Measurements from ENCODE around the gene CNTNAP2. TPM values are rescaled to one million over a fixed set of nuclear protein-coding genes. Genes with fewer than 3 reads are reported as not detected.

CNTNAP2 gene
- total RNA-seq, 1 donor from 2014 or later, result 0.59 TPM

DNA sequence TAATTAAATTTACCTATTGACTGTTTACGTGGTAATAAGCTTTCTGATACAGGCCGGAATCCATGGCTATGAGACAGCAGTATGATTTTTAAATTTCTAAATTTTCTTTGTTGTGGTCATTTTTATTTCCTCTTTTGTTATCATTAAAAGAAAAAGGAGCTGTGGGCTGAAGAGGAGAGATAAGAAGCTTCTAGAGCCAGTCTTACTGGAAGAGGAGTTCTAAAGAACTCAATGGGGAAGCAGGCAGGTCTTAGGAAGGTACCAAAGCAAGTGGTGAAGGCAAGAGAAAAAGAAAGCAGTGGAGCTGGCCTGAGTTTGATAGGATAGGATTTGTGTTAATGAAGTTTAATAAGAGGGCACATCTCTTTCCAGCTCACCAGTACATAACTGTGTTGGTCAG is 1187.8 kb downstream of the CNTNAP2 start:
- Histone ChIP-seq H3K4me3 (no peak overlapping the region), H3K27ac (no peak overlapping the region), H3K36me3 (no peaks in the 10 kb centered on the region), H3K9me3 (no peaks in the 10 kb centered on the region), H3K27me3 (ENCODE audit: low read depth) (no peaks in the 10 kb centered on the region), H3K4me1 (no peaks in the 10 kb centered on the region)
- TF ChIP-seq, protein P1, sequence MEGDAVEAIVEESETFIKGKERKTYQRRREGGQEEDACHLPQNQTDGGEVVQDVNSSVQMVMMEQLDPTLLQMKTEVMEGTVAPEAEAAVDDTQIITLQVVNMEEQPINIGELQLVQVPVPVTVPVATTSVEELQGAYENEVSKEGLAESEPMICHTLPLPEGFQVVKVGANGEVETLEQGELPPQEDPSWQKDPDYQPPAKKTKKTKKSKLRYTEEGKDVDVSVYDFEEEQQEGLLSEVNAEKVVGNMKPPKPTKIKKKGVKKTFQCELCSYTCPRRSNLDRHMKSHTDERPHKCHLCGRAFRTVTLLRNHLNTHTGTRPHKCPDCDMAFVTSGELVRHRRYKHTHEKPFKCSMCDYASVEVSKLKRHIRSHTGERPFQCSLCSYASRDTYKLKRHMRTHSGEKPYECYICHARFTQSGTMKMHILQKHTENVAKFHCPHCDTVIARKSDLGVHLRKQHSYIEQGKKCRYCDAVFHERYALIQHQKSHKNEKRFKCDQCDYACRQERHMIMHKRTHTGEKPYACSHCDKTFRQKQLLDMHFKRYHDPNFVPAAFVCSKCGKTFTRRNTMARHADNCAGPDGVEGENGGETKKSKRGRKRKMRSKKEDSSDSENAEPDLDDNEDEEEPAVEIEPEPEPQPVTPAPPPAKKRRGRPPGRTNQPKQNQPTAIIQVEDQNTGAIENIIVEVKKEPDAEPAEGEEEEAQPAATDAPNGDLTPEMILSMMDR (IDR thresholded peaks at IDR 0.05), result no peak
- no peak for ATAC-seq
- intact Hi-C loops (cut with DNase I), result no loop called here
- DNase-seq, result no peak

DNA sequence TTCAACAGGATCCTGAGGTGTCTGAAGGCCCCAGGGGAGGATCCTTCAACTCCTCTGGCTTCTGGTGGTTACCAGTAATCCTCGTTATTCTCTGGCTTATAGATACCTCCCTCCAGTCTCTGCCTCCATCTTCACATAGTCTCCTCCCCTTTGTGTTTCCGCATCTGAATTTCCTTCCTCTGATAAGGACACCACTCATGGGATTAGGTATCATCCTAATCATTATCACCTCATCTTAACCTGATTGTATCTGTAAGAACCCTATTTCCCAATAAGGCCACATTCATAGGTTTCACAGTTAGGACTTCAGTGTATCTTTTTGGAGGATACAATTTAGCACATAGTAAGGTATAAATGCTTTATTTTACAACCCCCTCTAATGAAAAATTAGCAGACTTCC is 1189.2 kb downstream of the CNTNAP2 start:
- TF ChIP-seq, protein P1 (IDR thresholded peaks at IDR 0.05), result no peak
- intact Hi-C loops (cut with DNase I), result no loop called here
- Histone ChIP-seq H3K36me3 (no peaks in the 10 kb centered on the region), H3K9me3 (no peaks in the 10 kb centered on the region), H3K27ac (no peak overlapping the region), H3K27me3 (ENCODE audit: low read depth) (no peaks in the 10 kb centered on the region), H3K4me3 (no peak overlapping the region), H3K4me1 (no peaks in the 10 kb centered on the region)
- no peak for ATAC-seq
- no peak for DNase-seq

DNA sequence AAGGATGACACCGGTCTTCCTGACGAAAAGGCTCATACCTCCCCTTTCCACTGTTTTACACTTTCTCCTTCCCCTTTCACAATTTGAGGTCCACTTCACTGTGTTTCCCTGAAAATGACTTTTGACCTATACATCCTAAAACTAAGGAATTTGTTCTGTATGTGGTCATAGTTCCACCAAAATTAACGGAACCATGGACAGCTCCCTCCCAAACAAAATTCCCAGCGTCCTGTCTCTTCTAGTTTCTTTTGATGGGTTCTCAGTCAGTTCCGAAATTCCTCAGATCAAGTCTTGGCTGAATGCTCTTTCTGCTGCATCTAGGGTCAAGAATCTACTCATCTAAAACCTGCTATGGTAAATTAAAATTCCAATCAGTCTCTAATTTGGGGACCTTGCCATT is 1191.9 kb downstream of the CNTNAP2 start:
- H3K9me3 ChIP-seq, result no peaks in the 10 kb centered on the region
- no peaks in the 10 kb centered on the region for H3K36me3 ChIP-seq
- DNase-seq, result no peak
- H3K4me3 ChIP-seq, result no peak overlapping the region
- intact Hi-C loops (cut with DNase I), result no loop called here
- no peaks in the 10 kb centered on the region for H3K27me3 ChIP-seq (ENCODE audit: low read depth)
- H3K27ac ChIP-seq, result no peak overlapping the region
- ATAC-seq, result no peak
- H3K4me1 ChIP-seq, result no peaks in the 10 kb centered on the region
- TF ChIP-seq, protein P1 (IDR thresholded peaks at IDR 0.05), result no peak

DNA sequence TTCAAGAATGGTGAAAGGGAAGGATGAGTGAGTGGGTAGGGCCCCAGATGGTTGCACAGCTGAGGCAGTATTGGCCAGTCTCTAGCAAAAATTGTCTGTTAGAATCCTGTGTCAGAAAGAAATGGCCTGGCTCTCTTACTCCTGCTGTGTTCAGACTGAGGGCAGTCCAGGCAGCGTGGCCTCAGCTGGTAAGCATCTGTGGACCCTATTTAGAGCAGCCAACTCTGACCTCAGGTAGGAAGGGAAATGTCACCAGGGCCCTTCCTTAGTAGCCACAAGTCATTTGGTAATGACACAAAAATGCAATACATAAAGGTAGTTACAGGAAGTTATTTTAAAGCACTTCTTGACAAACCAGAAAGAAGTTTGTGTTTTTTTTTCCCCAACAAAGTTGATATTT is 1194.7 kb downstream of the CNTNAP2 start:
- Histone ChIP-seq H3K27me3 (ENCODE audit: low read depth) (no peaks in the 10 kb centered on the region), H3K9me3 (no peaks in the 10 kb centered on the region), H3K4me3 (no peak overlapping the region), H3K36me3 (no peaks in the 10 kb centered on the region), H3K4me1 (no peaks in the 10 kb centered on the region), H3K27ac (no peak overlapping the region)
- ATAC-seq, result no peak
- TF ChIP-seq, protein P1 (IDR thresholded peaks at IDR 0.05), result no peak
- intact Hi-C loops (cut with DNase I), result no loop called here
- DNase-seq, result no peak

DNA sequence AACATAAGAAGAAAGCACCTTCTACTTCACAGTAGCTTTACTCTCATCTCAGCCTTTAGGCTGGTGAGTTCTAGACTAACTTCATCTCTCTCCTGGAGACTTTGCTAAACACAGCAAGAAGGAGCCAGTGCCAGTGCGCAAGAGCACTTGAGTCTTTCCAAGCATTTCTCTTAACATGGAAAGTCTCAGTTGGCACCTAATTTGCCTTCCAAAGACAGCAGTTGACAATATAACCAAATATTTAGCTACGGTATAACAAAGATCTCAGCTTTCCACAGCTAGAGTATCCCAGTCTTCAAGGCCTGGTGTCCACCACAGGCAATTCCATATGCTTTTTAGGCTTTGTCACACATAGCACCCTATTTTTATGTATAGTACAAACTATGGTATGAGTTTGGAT is 1204.9 kb downstream of the CNTNAP2 start:
- Histone ChIP-seq H3K4me1 (no peaks in the 10 kb centered on the region), H3K36me3 (no peaks in the 10 kb centered on the region), H3K4me3 (no peak overlapping the region), H3K27ac (no peak overlapping the region), H3K27me3 (ENCODE audit: low read depth) (no peaks in the 10 kb centered on the region), H3K9me3 (no peaks in the 10 kb centered on the region)
- ATAC-seq (no peak), DNase-seq (no peak)
- intact Hi-C loops (cut with DNase I), result no loop called here
- TF ChIP-seq, protein P1 (IDR thresholded peaks at IDR 0.05), result no peak

DNA sequence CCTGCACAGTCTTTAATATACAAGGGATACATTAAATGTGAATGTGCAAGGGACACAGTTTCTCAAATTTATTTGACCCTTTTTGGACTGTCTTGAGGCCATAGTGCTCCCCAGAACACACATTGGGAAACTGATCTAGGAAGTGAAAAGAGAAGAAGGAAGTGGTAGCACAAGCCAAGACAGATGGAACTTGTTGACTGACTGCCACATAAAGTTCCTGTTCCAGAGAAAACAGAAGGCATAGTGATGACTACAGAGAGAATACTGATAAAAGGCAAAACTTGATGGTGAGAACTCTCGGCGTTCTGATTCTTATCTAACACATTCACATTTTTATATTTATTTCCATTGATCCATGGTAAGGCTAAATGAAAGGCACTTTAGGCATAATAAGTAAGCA is 1216.4 kb downstream of the CNTNAP2 start:
- Histone ChIP-seq H3K27ac (no peak overlapping the region), H3K27me3 (ENCODE audit: low read depth) (no peaks in the 10 kb centered on the region), H3K4me3 (no peak overlapping the region), H3K36me3 (no peaks in the 10 kb centered on the region), H3K4me1 (no peaks in the 10 kb centered on the region), H3K9me3 (peaks cover 3% of the 10 kb centered on the region)
- TF ChIP-seq, protein P1 (IDR thresholded peaks at IDR 0.05), result no peak
- DNase-seq (no peak), ATAC-seq (no peak)
- intact Hi-C loops (cut with DNase I), result no loop called here

Data from lower lobe of right lung (tissue), 2 donors.